ENCODE measurements around the gene MEI4. TPM values are rescaled to one million over a fixed set of nuclear protein-coding genes. Genes with fewer than 3 reads are reported as not detected.
"Not testable (repeated sequence)": the region's sequence is repeated elsewhere in the genome, so short reads cannot be mapped to it uniquely, and the experiment has no call there.

The MEI4 gene
- total RNA-seq, 1 experiment from 2014 or later: not detected

GRCh38 chr6:77716311-77716710 is 63.5 kb downstream of the MEI4 start:
- CTCF ChIA-PET: no interaction called here
- POLR2A ChIA-PET: no interaction called here
- H3K9ac ChIP-seq (ENCODE audit: low read length): no peak overlapping the region
- no peak overlapping the region for H3K4me3 ChIP-seq (replicated peaks in 1 of 2; ENCODE audit: low read depth in 1 of 2, low read length in 2 of 2)
- RAD21 ChIA-PET (ENCODE audit: low non-redundant PET in 1 of 2, low total read pairs in 2 of 2, uncharacterized antibody in 2 of 2, unreplicated experiment in 2 of 2): no interaction called here
- H3K79me2 ChIP-seq (ENCODE audit: insufficient read depth, low read length): no peaks in the 10 kb centered on the region
- no peaks in the 10 kb centered on the region for H3K9me3 ChIP-seq (ENCODE audit: control insufficient read depth in 1 of 2, insufficient read depth in 1 of 2, low read depth in 1 of 2, low read length in 2 of 2)
- H2AFZ ChIP-seq (ENCODE audit: low read depth, low read length, poor library complexity, severe bottlenecking): no peak overlapping the region
- no peaks in the 10 kb centered on the region for H3K36me3 ChIP-seq (ENCODE audit: control insufficient read depth in 1 of 2, insufficient read depth in 2 of 2, low read length in 2 of 2)
- H3K27me3 ChIP-seq (ENCODE audit: insufficient read depth, low read length): no peaks in the 10 kb centered on the region
- TF ChIP-seq POLR2A (IDR thresholded peaks at IDR 0.05; ENCODE audit: borderline replicate concordance, extremely low read depth, insufficient read depth, insufficient read length) (no peak), ZBTB33 (IDR thresholded peaks at IDR 0.05; ENCODE audit: extremely low read depth, insufficient replicate concordance, low read length) (no peak), RAD21 (IDR thresholded peaks at IDR 0.05; ENCODE audit: low read depth) (no peak), EGR1 (IDR thresholded peaks at IDR 0.05; ENCODE audit: low read depth) (no peak), SIN3A (IDR thresholded peaks at IDR 0.05; ENCODE audit: low read depth) (no peak), SRF (IDR thresholded peaks at IDR 0.05; ENCODE audit: low read depth) (no peak), JUND (IDR thresholded peaks at IDR 0.05) (no peak), SP1 (IDR thresholded peaks at IDR 0.05; ENCODE audit: low read depth) (no peak), FOSL1 (IDR thresholded peaks at IDR 0.05; ENCODE audit: low read depth) (no peak), ZFX (IDR thresholded peaks at IDR 0.05) (no peak), TCF7L2 (IDR thresholded peaks at IDR 0.05; ENCODE audit: borderline replicate concordance, extremely low read depth, insufficient read depth, insufficient read length) (no peak), POLR2AphosphoS5 (IDR thresholded peaks at IDR 0.05; ENCODE audit: low read depth, low read length) (no peak), ELF1 (IDR thresholded peaks at IDR 0.05; ENCODE audit: borderline replicate concordance, low read depth) (no peak), ATF3 (IDR thresholded peaks at IDR 0.05) (no peak)
- TF ChIP-seq, protein P1, sequence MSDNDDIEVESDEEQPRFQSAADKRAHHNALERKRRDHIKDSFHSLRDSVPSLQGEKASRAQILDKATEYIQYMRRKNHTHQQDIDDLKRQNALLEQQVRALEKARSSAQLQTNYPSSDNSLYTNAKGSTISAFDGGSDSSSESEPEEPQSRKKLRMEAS (IDR thresholded peaks at IDR 0.05): no peak
- H4K20me1 ChIP-seq (ENCODE audit: insufficient read depth): no peaks in the 10 kb centered on the region
- DNase-seq (ENCODE audit: low read depth, low spot score): no peak
- BruUV-seq (replicated peaks): no TSS peak
- ATAC-seq: no peak
- H3K4me1 ChIP-seq (ENCODE audit: control insufficient read depth in 1 of 2, insufficient read depth in 2 of 2, low read length in 2 of 2): no peaks in the 10 kb centered on the region
- intact Hi-C loops (cut with micrococcal nuclease): no loop called here
- H3K27ac ChIP-seq (ENCODE audit: low read depth, low read length): no peak overlapping the region
- no peaks in the 10 kb centered on the region for H3K9me2 ChIP-seq (ENCODE audit: insufficient read depth)
- no peak overlapping the region for H3K4me2 ChIP-seq (ENCODE audit: low read length)

DNA sequence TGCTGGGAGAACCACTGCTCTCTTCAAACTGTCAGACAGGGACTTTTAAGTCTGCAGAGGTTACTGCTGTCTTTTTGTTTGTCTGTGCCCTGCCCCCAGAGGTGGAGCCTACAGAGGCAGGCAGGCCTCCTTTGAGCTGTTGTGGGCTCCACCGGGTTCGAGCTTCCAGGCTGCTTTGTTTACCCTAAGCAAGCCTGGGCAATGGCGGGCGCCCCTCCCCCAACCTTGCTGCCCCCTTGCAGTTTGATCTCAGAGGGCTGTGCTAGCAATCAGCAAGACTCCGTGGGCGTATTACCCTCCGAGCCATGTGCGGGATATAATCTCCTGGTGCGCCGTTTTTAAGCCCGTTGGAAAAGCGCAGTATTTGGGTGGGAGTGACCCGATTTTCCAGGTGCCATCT is 83.2 kb downstream of the MEI4 start:
- H3K27me3 ChIP-seq (ENCODE audit: insufficient read depth, low read length); H3K27ac ChIP-seq (ENCODE audit: low read depth, low read length); H3K4me3 ChIP-seq (replicated peaks in 1 of 2; ENCODE audit: low read depth in 1 of 2, low read length in 2 of 2); ATAC-seq; BruUV-seq (replicated peaks); H3K9ac ChIP-seq (ENCODE audit: low read length); H3K79me2 ChIP-seq (ENCODE audit: insufficient read depth, low read length); DNase-seq (ENCODE audit: low read depth, low spot score); intact Hi-C loops (cut with micrococcal nuclease); POLR2A ChIA-PET; H2AFZ ChIP-seq (ENCODE audit: low read depth, low read length, poor library complexity, severe bottlenecking); H4K20me1 ChIP-seq (ENCODE audit: insufficient read depth); CTCF ChIA-PET; H3K4me1 ChIP-seq (ENCODE audit: control insufficient read depth in 1 of 2, insufficient read depth in 2 of 2, low read length in 2 of 2); RAD21 ChIA-PET (ENCODE audit: low non-redundant PET in 1 of 2, low total read pairs in 2 of 2, uncharacterized antibody in 2 of 2, unreplicated experiment in 2 of 2); H3K36me3 ChIP-seq (ENCODE audit: control insufficient read depth in 1 of 2, insufficient read depth in 2 of 2, low read length in 2 of 2); H3K9me3 ChIP-seq (ENCODE audit: control insufficient read depth in 1 of 2, insufficient read depth in 1 of 2, low read depth in 1 of 2, low read length in 2 of 2); H3K9me2 ChIP-seq (ENCODE audit: insufficient read depth); H3K4me2 ChIP-seq (ENCODE audit: low read length): not testable (repeated sequence)

Measured in HCT116 (cell line).